PC-9 (cell line): Measurements from ENCODE around the gene METTL5. TPM values are rescaled to one million over a fixed set of nuclear protein-coding genes. Genes with fewer than 3 reads are reported as not detected.

Source experiments
- BruUV-seq: library from RNA; stranded (reverse); fragments of 400-500 nt; replicated peaks from 2 replicates; lab custom pipeline; 2021; lab: Mats Ljungman, UMichigan
- CTCF ChIA-PET: fragments of 300-600 bp; sonication (Branson Sonifier 250); formaldehyde crosslinking; loops from one replicate; lab custom pipeline; 2022; ENCODE audit warnings: antibody characterized with exemption; lab: Charles Lee
- POLR2A ChIA-PET: fragments of 300-600 bp; sonication (Branson Sonifier 250); formaldehyde crosslinking; loops from one replicate; lab custom pipeline; 2022; ENCODE audit warnings: antibody characterized with exemption; ENCODE audit not compliant: unreplicated experiment; lab: Charles Lee
- DNase-seq, 2 experiments: peaks; one replicate each; pipeline versions ENCODE4 v3.0.0 to v3.0.0-alpha.2; 2015 to 2022; ENCODE audit warnings: mixed read lengths in 1 of 2
- H2AFZ ChIP-seq: fragments of 200-600 bp; sonication (generic); 2 replicates; pipeline ENCODE4 v1.8.1; 2017; ENCODE audit warnings: antibody characterized with exemption
- H3F3A ChIP-seq: fragments of 200-600 bp; sonication (generic); 2 replicates; pipeline ENCODE4 v1.8.1; 2017; ENCODE audit warnings: antibody characterized with exemption, mild to moderate bottlenecking, low read depth; ENCODE audit not compliant: insufficient read depth
- H3K27ac ChIP-seq: fragments of 200-600 bp; sonication (generic); 2 replicates; pipeline ENCODE4 v1.6.1; 2016; ENCODE audit warnings: mixed run types
- H3K27me3 ChIP-seq: fragments of 200-600 bp; sonication (generic); 2 replicates; pipeline ENCODE4 v1.6.1; 2016; ENCODE audit warnings: low read depth, mixed run types; ENCODE audit not compliant: insufficient read depth
- H3K36me3 ChIP-seq: fragments of 200-600 bp; sonication (generic); 2 replicates; pipeline ENCODE4 v1.6.1; 2016; ENCODE audit warnings: low read depth, mixed run types
- H3K4me1 ChIP-seq: fragments of 200-600 bp; sonication (generic); replicated peaks from 2 replicates; pipeline ENCODE4 v1.6.1; 2016; ENCODE audit warnings: mixed run types; ENCODE audit not compliant: insufficient read depth
- H3K4me2 ChIP-seq: fragments of 200-600 bp; sonication (generic); 2 replicates; pipeline ENCODE4 v1.6.1; 2017; ENCODE audit warnings: mixed run types
- H3K4me3 ChIP-seq: fragments of 200-600 bp; sonication (generic); 2 replicates; pipeline ENCODE4 v1.6.1; 2016; ENCODE audit warnings: mixed run types
- H3K79me2 ChIP-seq: fragments of 200-600 bp; sonication (generic); 2 replicates; pipeline ENCODE4 v1.6.1; 2017; ENCODE audit warnings: low read depth, mixed run types
- H3K9me2 ChIP-seq: fragments of 200-600 bp; sonication (generic); 2 replicates; pipeline ENCODE4 v1.8.1; 2017; ENCODE audit warnings: mild to moderate bottlenecking; ENCODE audit not compliant: insufficient read depth
- H3K9me3 ChIP-seq: fragments of 200-600 bp; sonication (generic); 2 replicates; pipeline ENCODE4 v1.8.1; 2016; ENCODE audit warnings: low read depth; ENCODE audit not compliant: insufficient read depth
- H4K20me1 ChIP-seq: fragments of 200-600 bp; sonication (generic); 2 replicates; pipeline ENCODE4 v1.8.1; 2017; ENCODE audit not compliant: insufficient read depth
- EZH2 ChIP-seq: fragments of 200-600 bp; sonication (generic); IDR thresholded peaks from 2 replicates; pipeline ENCODE4 v1.8.0; 2017; ENCODE audit warnings: antibody characterized with exemption, low read depth
- intact Hi-C: fragments of 100-400 bp; cut with micrococcal nuclease; formaldehyde crosslinking; loops from one replicate; pipeline ENCODE4 v1.10.0; 2022; ENCODE audit not compliant: unreplicated experiment
- total RNA-seq: library from RNA; stranded (reverse); gene quantifications from 2 replicates; pipeline ENCODE4 v1.2.3, GENCODE V29; 2021
- TF ChIP-seq, protein P1 (sequence below): fragments of 200-600 bp; sonication (generic); conservative IDR thresholded peaks from 2 replicates; pipeline ENCODE4 v1.6.1; 2017; ENCODE audit warnings: mixed run types, antibody characterized with exemption, mild to moderate bottlenecking, moderate library complexity

The METTL5 gene
- total RNA-seq, 1 experiment from 2014 or later = 51.1 TPM

DNA sequence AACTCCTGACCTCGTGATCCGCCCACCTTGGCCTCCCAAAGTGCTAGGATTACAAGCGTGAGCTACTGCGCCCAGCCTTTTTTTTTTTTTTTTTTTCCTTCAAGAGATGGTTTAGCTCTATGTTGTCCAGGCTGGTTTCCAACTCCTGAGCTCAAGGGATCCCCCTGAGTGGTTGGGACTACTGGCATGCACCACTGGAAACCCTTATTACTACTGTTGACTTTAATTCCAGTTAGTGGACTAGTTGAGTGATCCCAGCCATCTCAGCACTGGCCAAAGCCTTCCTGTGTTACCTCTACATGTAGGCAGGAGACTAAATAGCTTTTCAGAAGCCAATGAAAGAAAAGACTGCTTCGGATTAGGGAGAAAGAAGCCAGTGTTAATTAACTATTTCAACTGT lies 34.1 kb downstream of the METTL5 start:
- no peak for DNase-seq
- Histone ChIP-seq H3K9me3 (no peaks in the 10 kb centered on the region), H4K20me1 (no peaks in the 10 kb centered on the region), H3F3A (no peaks in the 10 kb centered on the region), H3K27me3 (no peaks in the 10 kb centered on the region), H3K36me3 (no peaks in the 10 kb centered on the region), H3K4me2 (no peak overlapping the region), H3K4me1 (no peaks in the 10 kb centered on the region), H3K27ac (no peak overlapping the region), H3K4me3 (no peak overlapping the region), H3K9me2 (no peaks in the 10 kb centered on the region), H2AFZ (no peak overlapping the region), H3K79me2 (no peaks in the 10 kb centered on the region)
- POLR2A ChIA-PET = interaction anchor here (0.5 to 0.6 kb wide), 2 partner anchors 49 to 1109 kb away, joined by 3 to 4 read pairs; no protein-coding TSS in a partner anchor
- intact Hi-C loops = no loop called here
- no peak for TF ChIP-seq EZH2
- TF ChIP-seq, protein P1, sequence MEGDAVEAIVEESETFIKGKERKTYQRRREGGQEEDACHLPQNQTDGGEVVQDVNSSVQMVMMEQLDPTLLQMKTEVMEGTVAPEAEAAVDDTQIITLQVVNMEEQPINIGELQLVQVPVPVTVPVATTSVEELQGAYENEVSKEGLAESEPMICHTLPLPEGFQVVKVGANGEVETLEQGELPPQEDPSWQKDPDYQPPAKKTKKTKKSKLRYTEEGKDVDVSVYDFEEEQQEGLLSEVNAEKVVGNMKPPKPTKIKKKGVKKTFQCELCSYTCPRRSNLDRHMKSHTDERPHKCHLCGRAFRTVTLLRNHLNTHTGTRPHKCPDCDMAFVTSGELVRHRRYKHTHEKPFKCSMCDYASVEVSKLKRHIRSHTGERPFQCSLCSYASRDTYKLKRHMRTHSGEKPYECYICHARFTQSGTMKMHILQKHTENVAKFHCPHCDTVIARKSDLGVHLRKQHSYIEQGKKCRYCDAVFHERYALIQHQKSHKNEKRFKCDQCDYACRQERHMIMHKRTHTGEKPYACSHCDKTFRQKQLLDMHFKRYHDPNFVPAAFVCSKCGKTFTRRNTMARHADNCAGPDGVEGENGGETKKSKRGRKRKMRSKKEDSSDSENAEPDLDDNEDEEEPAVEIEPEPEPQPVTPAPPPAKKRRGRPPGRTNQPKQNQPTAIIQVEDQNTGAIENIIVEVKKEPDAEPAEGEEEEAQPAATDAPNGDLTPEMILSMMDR = no peak
- CTCF ChIA-PET = no interaction called here
- BruUV-seq = no TSS peak

DNA sequence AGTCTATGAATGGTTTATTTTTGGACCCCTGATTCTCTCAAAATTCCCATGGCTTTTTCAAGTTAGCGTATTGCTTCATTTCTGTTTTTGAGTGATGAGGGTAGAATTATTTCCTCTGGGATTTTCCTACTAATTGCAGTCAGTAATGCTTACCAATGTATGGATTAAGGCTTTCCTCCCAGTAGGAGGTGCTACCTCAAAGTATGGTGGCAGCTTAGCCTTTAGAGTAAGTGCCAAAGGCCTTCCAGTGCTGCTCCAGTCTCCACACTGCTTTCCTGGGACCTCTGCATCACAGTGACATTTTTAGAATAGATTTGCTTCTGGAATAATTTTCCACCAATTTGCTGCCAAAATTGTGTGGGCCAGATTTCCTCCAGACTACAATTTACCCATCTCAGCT lies 42.2 kb downstream of the METTL5 start:
- Histone ChIP-seq H3K4me1 (no peaks in the 10 kb centered on the region), H3F3A (no peaks in the 10 kb centered on the region), H3K4me2 (no peak overlapping the region), H3K9me2 (no peaks in the 10 kb centered on the region), H3K27me3 (no peaks in the 10 kb centered on the region), H4K20me1 (no peaks in the 10 kb centered on the region), H2AFZ (no peak overlapping the region), H3K9me3 (no peaks in the 10 kb centered on the region), H3K36me3 (no peaks in the 10 kb centered on the region), H3K79me2 (no peaks in the 10 kb centered on the region), H3K27ac (no peak overlapping the region), H3K4me3 (no peak overlapping the region)
- POLR2A ChIA-PET = interaction anchor here (0.6 kb wide), 1 partner anchor 13 kb away, joined by 8 read pairs; no protein-coding TSS in a partner anchor
- CTCF ChIA-PET = no interaction called here
- no peak for TF ChIP-seq EZH2
- TF ChIP-seq, protein P1 = no peak
- DNase-seq = no peak
- intact Hi-C loops = no loop called here
- no TSS peak for BruUV-seq

DNA sequence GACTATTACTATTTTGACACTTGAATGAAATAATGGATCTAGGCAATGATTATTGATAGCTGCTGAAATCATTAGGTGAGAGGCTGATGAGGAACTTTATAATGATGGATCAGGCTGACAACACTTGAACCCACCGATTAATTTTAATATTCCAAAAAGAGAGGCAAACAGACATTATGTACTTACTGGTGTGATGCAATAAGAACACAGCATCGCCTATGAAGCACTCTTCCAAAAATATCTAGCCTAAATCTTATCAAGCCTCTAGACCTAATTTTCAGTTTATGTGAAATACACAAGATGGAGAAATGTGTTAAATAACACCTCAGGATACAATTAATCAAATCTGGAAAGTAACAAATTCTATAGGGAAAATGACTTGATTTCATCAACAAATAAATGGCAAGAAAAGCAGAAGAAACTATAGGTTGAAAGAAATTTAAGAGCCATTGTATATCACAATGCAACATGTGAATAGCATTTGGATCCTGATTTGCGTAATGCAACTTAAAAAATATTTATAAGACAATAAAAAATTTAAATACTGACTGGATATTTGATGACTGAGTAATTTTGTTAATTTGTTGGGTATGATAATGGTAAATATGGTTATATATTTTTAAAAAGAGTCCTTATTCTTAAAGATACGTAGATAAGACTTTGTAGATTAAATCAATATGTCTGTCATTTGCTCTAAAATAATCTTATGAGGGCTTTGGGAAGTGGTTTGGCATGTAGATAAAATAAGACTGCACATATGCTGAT lies 43.3 kb downstream of the METTL5 start:
- CTCF ChIA-PET = no interaction called here
- H3F3A ChIP-seq = no peaks in the 10 kb centered on the region
- H3K9me3 ChIP-seq = no peaks in the 10 kb centered on the region
- POLR2A ChIA-PET = interaction anchor here (0.6 kb wide), 1 partner anchor 18 kb away, joined by 5 read pairs; no protein-coding TSS in a partner anchor
- intact Hi-C loops = no loop called here
- no peaks in the 10 kb centered on the region for H4K20me1 ChIP-seq
- no peak overlapping the region for H3K27ac ChIP-seq
- no peaks in the 10 kb centered on the region for H3K9me2 ChIP-seq
- H2AFZ ChIP-seq = no peak overlapping the region
- no peaks in the 10 kb centered on the region for H3K27me3 ChIP-seq
- H3K79me2 ChIP-seq = no peaks in the 10 kb centered on the region
- DNase-seq = no peak
- H3K4me3 ChIP-seq = no peak overlapping the region
- no peak for TF ChIP-seq EZH2
- TF ChIP-seq, protein P1 = no peak
- no TSS peak for BruUV-seq
- no peaks in the 10 kb centered on the region for H3K4me1 ChIP-seq
- H3K36me3 ChIP-seq = no peaks in the 10 kb centered on the region
- no peak overlapping the region for H3K4me2 ChIP-seq
